A549 treated with AZD2906 at 1 μM for 4 hours (cell line): ENCODE results near the gene TRH. TPM values are rescaled to one million over a fixed set of nuclear protein-coding genes. Genes with fewer than 3 reads are reported as not detected.

Source experiments
- total RNA-seq: library from RNA; stranded (reverse); fragments of 200-300 nt; extraction: Qiagen RNA extraction; gene quantifications from 5 replicates; pipeline ENCODE4 v1.2.3, GENCODE V29; 2022

Gene TRH
- total RNA-seq = not detected in 5 replicates

GRCh38 chr3:129974564-129974832 is at the start of gene TRH:
TSS of gene TRH (plus strand) at chr3:129974720. CDS start at chr3:129975817, 1,097 bp downstream.

Other genes with a start within 250 kb of the TRH start
- 9.0 to 20.6 TPM (median 9.7 TPM) in 5 replicates for gene TMCC1, start 81.0 kb upstream of the TRH start, total RNA-seq
- not detected in 5 replicates for gene ALG1L2, start 107.1 kb downstream of the TRH start, total RNA-seq